BLaER1 treated with 17β-estradiol and CSF1 and Interleukin-3, amounts not matched to agents 10 nM and 100 nM (cell line): Measurements from ENCODE around the gene PCP4.

ENCODE experiments used
- H3K27ac ChIP-seq, 11 experiments: shearing (Covaris generic); formaldehyde crosslinking; 2 replicates each; pipeline ENCODE4 v1.8.1; 2022
- H3K27me3 ChIP-seq, 11 experiments: shearing (Covaris generic); formaldehyde crosslinking; 2 replicates each; pipeline ENCODE4 v1.8.1; 2022
- H3K36me3 ChIP-seq, 11 experiments: shearing (Covaris generic); formaldehyde crosslinking; 2 replicates each; pipeline ENCODE4 v1.8.1; 2022
- H3K4me1 ChIP-seq, 10 experiments: shearing (Covaris generic); formaldehyde crosslinking; 2 replicates each; pipeline ENCODE4 v1.8.1; 2022
- H3K4me2 ChIP-seq, 11 experiments: shearing (Covaris generic); formaldehyde crosslinking; 2 replicates each; pipeline ENCODE4 v1.8.1; 2022
- H3K4me3 ChIP-seq, 10 experiments: shearing (Covaris generic); formaldehyde crosslinking; 2 replicates each; pipeline ENCODE4 v1.8.1; 2022
- H3K9ac ChIP-seq, 11 experiments: shearing (Covaris generic); formaldehyde crosslinking; 2 replicates each; pipeline ENCODE4 v1.8.1; 2022
- H3K9me3 ChIP-seq, 11 experiments: shearing (Covaris generic); formaldehyde crosslinking; replicated peaks in 1 of 11; 2 replicates each; pipeline ENCODE4 v1.8.1; 2022
- H4K20me1 ChIP-seq, 11 experiments: shearing (Covaris generic); formaldehyde crosslinking; 2 replicates each; pipeline ENCODE4 v1.8.1; 2022
- Cebpa-rat ChIP-seq, 11 experiments: shearing (Covaris generic); IDR thresholded peaks; 2 replicates each; pipeline ENCODE4 v1.8.1; 2022

PCP4 gene

DNA sequence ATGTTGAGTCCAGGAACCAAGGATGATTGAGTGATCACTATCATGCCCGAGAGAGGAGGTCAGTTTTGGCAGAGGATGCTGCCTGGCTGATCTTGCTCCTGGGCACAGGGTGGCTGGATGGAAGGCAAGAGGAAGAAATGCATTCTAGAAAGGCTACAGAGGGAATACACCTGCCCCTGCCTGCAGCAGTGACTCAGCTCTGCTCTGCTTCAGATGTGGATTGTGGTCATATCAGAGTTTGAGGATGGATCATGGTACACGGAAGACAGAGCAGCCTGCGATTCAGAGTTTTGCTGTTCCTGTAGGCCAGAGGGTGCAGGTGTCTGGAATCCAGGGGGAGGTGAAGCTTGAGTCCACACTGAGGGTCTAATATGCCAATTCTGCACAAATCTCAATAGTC, 37.2 kb downstream of the PCP4 start:
- Histone ChIP-seq H3K27ac (no peak overlapping the region), H4K20me1 (no peaks in the 10 kb centered on the region), H3K4me1 (peaks cover 0 to 14% (median 12%) of the 10 kb centered on the region in 10 experiments; a peak in 10 of 20 replicates), H3K4me3 (no peak overlapping the region), H3K27me3 (no peaks in the 10 kb centered on the region), H3K9me3 (peaks cover 0 to 5% (median 0%) of the 10 kb centered on the region in 11 experiments; a peak in 1 of 22 replicates), H3K9ac (no peak overlapping the region), H3K4me2 (no peak overlapping the region), H3K36me3 (no peaks in the 10 kb centered on the region)
- no peak for TF ChIP-seq Cebpa-rat (IDR thresholded peaks at IDR 0.05)

DNA sequence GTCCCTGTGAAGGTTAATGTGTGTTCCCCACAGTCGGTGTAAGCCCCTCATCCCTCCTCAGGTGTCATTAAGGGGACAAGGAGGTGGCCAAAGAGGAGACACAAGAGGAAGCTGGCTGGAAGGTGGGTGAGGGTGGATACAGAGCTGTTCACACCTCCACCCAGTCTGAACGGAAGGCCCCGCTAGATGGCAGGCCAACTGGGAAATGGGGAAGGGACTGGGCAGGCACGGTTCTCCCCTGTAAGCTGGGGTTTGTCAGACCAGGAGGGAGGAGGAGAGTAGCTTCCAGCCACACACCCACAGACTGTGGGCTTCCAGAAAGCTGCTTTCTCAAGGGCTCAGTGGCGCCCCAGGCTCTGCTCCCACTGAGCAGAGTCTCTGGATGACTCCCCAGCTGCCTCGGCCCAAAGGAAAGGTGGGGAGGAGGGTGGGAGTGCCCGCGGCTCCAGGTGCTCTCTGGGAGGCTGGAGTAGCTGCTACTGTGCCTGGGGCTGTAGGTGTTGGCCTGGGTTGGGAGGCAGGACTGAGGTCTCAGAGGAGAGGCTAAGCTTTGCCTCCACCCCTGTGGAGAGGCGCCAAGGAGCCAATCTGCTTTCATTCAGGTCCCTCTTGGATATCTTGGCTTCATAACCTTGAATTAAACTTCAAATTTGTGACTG, 41.2 kb downstream of the PCP4 start:
- Histone ChIP-seq H3K4me3 (no peak overlapping the region), H3K4me2 (peak overlapping the region in 7 of 11 experiments; percentile 11 to 57 (median 28); a peak in 7 of 22 replicates), H3K27me3 (no peaks in the 10 kb centered on the region), H3K9ac (no peak overlapping the region), H3K36me3 (no peaks in the 10 kb centered on the region), H4K20me1 (no peaks in the 10 kb centered on the region), H3K9me3 (peaks cover 0 to 5% (median 0%) of the 10 kb centered on the region in 11 experiments; a peak in 1 of 22 replicates), H3K4me1 (peaks cover 0 to 18% (median 14%) of the 10 kb centered on the region in 10 experiments; a peak in 10 of 20 replicates), H3K27ac (no peak overlapping the region)
- TF ChIP-seq Cebpa-rat (IDR thresholded peaks at IDR 0.05), result no peak

- TF ChIP-seq Cebpa-rat (IDR thresholded peaks at IDR 0.05), result no peak
- no peaks in the 10 kb centered on the region for H3K27me3 ChIP-seq
- no peak overlapping the region for H3K4me2 ChIP-seq
- H3K36me3 ChIP-seq, result no peaks in the 10 kb centered on the region
- no peaks in the 10 kb centered on the region for H4K20me1 ChIP-seq
- H3K27ac ChIP-seq, result no peak overlapping the region
- peaks cover 0 to 5% (median 0%) of the 10 kb centered on the region in 11 experiments; a peak in 1 of 22 replicates for H3K9me3 ChIP-seq
- peaks cover 0 to 18% (median 14%) of the 10 kb centered on the region in 10 experiments; a peak in 10 of 20 replicates for H3K4me1 ChIP-seq
- no peak overlapping the region for H3K9ac ChIP-seq
- no peak overlapping the region for H3K4me3 ChIP-seq
Observed at GRCh38 chr21:39911286-39912199, 44.3 kb downstream of the PCP4 start.

GRCh38 chr21:39913706-39914305, 46.6 kb downstream of the PCP4 start:
- Histone ChIP-seq H3K9me3 (no peaks in the 10 kb centered on the region), H3K9ac (no peak overlapping the region), H3K4me2 (no peak overlapping the region), H3K4me1 (peaks cover 0 to 11% (median 8%) of the 10 kb centered on the region in 10 experiments; a peak in 10 of 20 replicates), H3K4me3 (no peak overlapping the region), H3K27me3 (no peaks in the 10 kb centered on the region), H3K36me3 (no peaks in the 10 kb centered on the region), H4K20me1 (no peaks in the 10 kb centered on the region), H3K27ac (no peak overlapping the region)
- TF ChIP-seq Cebpa-rat (IDR thresholded peaks at IDR 0.05), result no peak

GRCh38 chr21:39915881-39916280, 48.6 kb downstream of the PCP4 start:
- no peak for TF ChIP-seq Cebpa-rat (IDR thresholded peaks at IDR 0.05)
- Histone ChIP-seq H3K4me2 (no peak overlapping the region), H3K36me3 (no peaks in the 10 kb centered on the region), H3K4me1 (no peaks in the 10 kb centered on the region), H4K20me1 (no peaks in the 10 kb centered on the region), H3K9me3 (no peaks in the 10 kb centered on the region), H3K9ac (no peak overlapping the region), H3K27me3 (no peaks in the 10 kb centered on the region), H3K4me3 (no peak overlapping the region), H3K27ac (no peak overlapping the region)

- Histone ChIP-seq H3K9me3 (no peaks in the 10 kb centered on the region), H3K9ac (no peak overlapping the region), H3K4me2 (no peak overlapping the region), H3K27ac (no peak overlapping the region), H3K4me3 (no peak overlapping the region), H3K4me1 (no peaks in the 10 kb centered on the region), H4K20me1 (no peaks in the 10 kb centered on the region), H3K36me3 (no peaks in the 10 kb centered on the region), H3K27me3 (no peaks in the 10 kb centered on the region)
- TF ChIP-seq Cebpa-rat (IDR thresholded peaks at IDR 0.05), result no peak
Observed at GRCh38 chr21:39918558-39918957, 51.3 kb downstream of the PCP4 start.

DNA sequence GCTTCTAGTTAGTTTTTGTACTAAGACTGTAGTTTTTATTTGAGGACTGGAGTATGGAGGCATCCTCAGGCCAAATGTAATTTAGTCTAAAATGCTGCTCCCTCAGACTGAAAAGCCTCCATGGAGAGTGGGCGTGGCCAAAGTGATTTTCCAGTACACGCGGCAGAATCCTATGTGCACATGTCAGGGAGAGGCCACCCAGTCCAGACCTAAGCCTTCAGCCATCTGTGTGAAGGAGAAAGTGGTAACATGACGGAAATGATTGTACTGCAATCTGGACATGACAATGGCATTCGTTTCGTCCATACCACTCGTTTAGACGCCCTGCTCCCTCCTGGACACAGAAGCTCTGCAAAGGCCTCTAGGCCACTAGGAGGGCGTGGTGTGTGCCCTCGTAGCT, 56.2 kb downstream of the PCP4 start:
- Histone ChIP-seq H4K20me1 (no peaks in the 10 kb centered on the region), H3K36me3 (no peaks in the 10 kb centered on the region), H3K4me1 (no peaks in the 10 kb centered on the region), H3K27ac (no peak overlapping the region), H3K27me3 (no peaks in the 10 kb centered on the region), H3K4me2 (no peak overlapping the region), H3K9ac (no peak overlapping the region), H3K4me3 (no peak overlapping the region), H3K9me3 (no peaks in the 10 kb centered on the region)
- TF ChIP-seq Cebpa-rat (IDR thresholded peaks at IDR 0.05), result no peak

GRCh38 chr21:39924577-39925308, 57.5 kb downstream of the PCP4 start:
- Histone ChIP-seq H3K36me3 (no peaks in the 10 kb centered on the region), H3K4me3 (no peak overlapping the region), H4K20me1 (no peaks in the 10 kb centered on the region), H3K9ac (no peak overlapping the region), H3K4me1 (no peaks in the 10 kb centered on the region), H3K9me3 (no peaks in the 10 kb centered on the region), H3K27ac (no peak overlapping the region), H3K4me2 (no peak overlapping the region), H3K27me3 (no peaks in the 10 kb centered on the region)
- TF ChIP-seq Cebpa-rat (IDR thresholded peaks at IDR 0.05), result no peak
